HepG2 (cell line): Measurements from ENCODE around the gene FAM120B. TPM values are rescaled to one million over a fixed set of nuclear protein-coding genes. Genes with fewer than 3 reads are reported as not detected.

Experiments used
- ATAC-seq: fragments of 200-7000 bp; cut with Tn5 transposase; 3 replicates; pipeline ENCODE4 v1.9.1; 2020; ENCODE audit warnings: mild to moderate bottlenecking, moderate library complexity
- BruUV-seq: library from RNA; stranded (reverse); fragments of 400-500 nt; replicated peaks from 2 replicates; lab custom pipeline; 2021; lab: Mats Ljungman, UMichigan
- CTCF ChIA-PET: fragments of 300-600 bp; formaldehyde crosslinking; extraction: SDS; loops from one replicate; lab custom pipeline; 2021; ENCODE audit warnings: low total read pairs, inconsistent platforms, low intra/inter-chr PET ratio; lab: Yijun Ruan, JAX
- POLR2A ChIA-PET: fragments of 350-600 bp; sonication (Branson Sonifier 250); formaldehyde crosslinking; loops from one replicate; lab custom pipeline; 2020; ENCODE audit warnings: antibody characterized with exemption, inconsistent platforms; lab: Yijun Ruan, JAX
- DNase-seq: peaks from one replicate; pipeline ENCODE4 v3.0.0-alpha.2; 2015; ENCODE audit warnings: low spot score
- FAIRE-seq: peaks from 3 replicates; lab custom pipeline; 2011; peaks lifted over from hg19 to GRCh38; lab: Jason Lieb, UNC
- H2AFZ ChIP-seq: one replicate; pipeline ENCODE4 v1.6.1; 2011; ENCODE audit warnings: low read length, inconsistent platforms
- H3K27ac ChIP-seq: fragments of 300-600 bp; 3 replicates; pipeline ENCODE4 v1.8.0; 2011; ENCODE audit warnings: mixed run types, mild to moderate bottlenecking, mixed read lengths, low read length, inconsistent platforms; ENCODE audit not compliant: insufficient read depth; ENCODE audit errors: extremely low read length
- H3K27me3 ChIP-seq, 2 experiments: fragments of 200-600 bp in 1 of 2; 2 replicates in 1 of 2; 3 replicates in 1 of 2; pipeline versions ENCODE4 v1.6.0 to v1.8.0; 2011; ENCODE audit warnings: low read length in 2 of 2, mild to moderate bottlenecking in 2 of 2, moderate library complexity in 2 of 2, inconsistent platforms in 1 of 2; ENCODE audit not compliant: insufficient read depth in 2 of 2, control insufficient read depth in 1 of 2
- H3K36me3 ChIP-seq, 2 experiments: fragments of 200-600 bp in 1 of 2; replicated peaks in 1 of 2; 2 replicates in 1 of 2; 3 replicates in 1 of 2; pipeline versions ENCODE4 v1.5.1 to v1.8.0; 2011; ENCODE audit warnings: low read length in 2 of 2, inconsistent platforms in 1 of 2; ENCODE audit not compliant: insufficient read depth in 2 of 2, control insufficient read depth in 1 of 2
- H3K4me1 ChIP-seq: 2 replicates; pipeline ENCODE4 v1.5.1; 2012; ENCODE audit warnings: low read length, inconsistent platforms; ENCODE audit not compliant: insufficient read depth
- H3K4me2 ChIP-seq: 2 replicates; pipeline ENCODE4 v1.6.0; 2011; ENCODE audit warnings: low read depth, low read length, inconsistent platforms
- H3K4me3 ChIP-seq, 3 experiments: fragments of 200-600 bp in 1 of 3; sonication (generic), shearing (Covaris generic) in 1 of 3; replicated peaks in 1 of 3; 2 replicates each; pipeline ENCODE4 v1.5.1; 2011 to 2016; ENCODE audit warnings: low read length in 3 of 3, inconsistent platforms in 2 of 3, low read depth in 2 of 3, mild to moderate bottlenecking in 2 of 3, control low read depth in 1 of 3, mixed read lengths in 1 of 3; ENCODE audit not compliant: insufficient read depth in 1 of 3
- H3K79me2 ChIP-seq: one replicate; pipeline ENCODE4 v1.6.1; 2011; ENCODE audit warnings: low read length, inconsistent platforms; ENCODE audit not compliant: insufficient read depth
- H3K9ac ChIP-seq: 2 replicates; pipeline ENCODE4 v1.6.0; 2011; ENCODE audit warnings: mild to moderate bottlenecking, low read depth, low read length, inconsistent platforms; ENCODE audit not compliant: insufficient read depth
- H3K9me3 ChIP-seq: 2 replicates; pipeline ENCODE4 v1.5.1; 2012; ENCODE audit warnings: mild to moderate bottlenecking, low read length
- H4K20me1 ChIP-seq: 2 replicates; pipeline ENCODE4 v1.6.0; 2011; ENCODE audit warnings: inconsistent platforms, mild to moderate bottlenecking, low read length, moderate library complexity; ENCODE audit not compliant: insufficient read depth
- BRCA1 ChIP-seq: sonication (generic); formaldehyde crosslinking; IDR thresholded peaks from 2 replicates; pipeline ENCODE4 v1.4.0; 2020; ENCODE audit warnings: missing genetic modification reagents
- FOSL1 ChIP-seq: sonication (generic); formaldehyde crosslinking; IDR thresholded peaks from 2 replicates; pipeline ENCODE4 v1.9.0; 2021; ENCODE audit warnings: missing genetic modification reagents, borderline replicate concordance
- FOXC1 ChIP-seq: sonication (generic); formaldehyde crosslinking; IDR thresholded peaks from 2 replicates; pipeline ENCODE4 v1.8.0; 2022; ENCODE audit warnings: mild to moderate bottlenecking, missing genetic modification reagents, borderline replicate concordance
- FOXJ3 ChIP-seq: sonication (generic); formaldehyde crosslinking; IDR thresholded peaks from 2 replicates; pipeline ENCODE4 v1.4.0; 2020; ENCODE audit warnings: missing genetic modification reagents, mild to moderate bottlenecking, borderline replicate concordance
- KAT8 ChIP-seq: IDR thresholded peaks from 2 replicates; pipeline ENCODE4 v1.6.1; 2016; ENCODE audit warnings: missing genetic modification reagents, missing compliant biosample characterization
- KDM6A ChIP-seq: IDR thresholded peaks from 2 replicates; pipeline ENCODE4 v1.6.1; 2016; ENCODE audit warnings: low read depth
- MXD3 ChIP-seq: IDR thresholded peaks from 2 replicates; pipeline ENCODE4 v1.6.1; 2016; ENCODE audit warnings: mild to moderate bottlenecking, missing biosample characterization, missing genetic modification reagents
- PPARG ChIP-seq: conservative IDR thresholded peaks from 2 replicates; pipeline ENCODE4 v1.6.1; 2016; ENCODE audit warnings: missing biosample characterization, missing genetic modification reagents
- SETDB1 ChIP-seq: sonication (generic); formaldehyde crosslinking; IDR thresholded peaks from 2 replicates; pipeline ENCODE4 v1.5.1; 2020; ENCODE audit warnings: missing genetic modification reagents, mild to moderate bottlenecking, borderline replicate concordance
- SMAD3 ChIP-seq: sonication (generic); formaldehyde crosslinking; IDR thresholded peaks from 2 replicates; pipeline ENCODE4 v1.4.0; 2020; ENCODE audit warnings: missing genetic modification reagents
- SOX6 ChIP-seq, 2 experiments: fragments of 450-650 bp in 1 of 2; sonication (generic) in 1 of 2; formaldehyde crosslinking in 1 of 2; IDR thresholded peaks; 2 replicates each; pipeline versions ENCODE4 v1.4.0 to v1.6.1; 2017 to 2020; ENCODE audit warnings: antibody characterized with exemption in 1 of 2, mild to moderate bottlenecking in 1 of 2, missing genetic modification reagents in 1 of 2
- TOE1 ChIP-seq: sonication (generic); formaldehyde crosslinking; IDR thresholded peaks from 2 replicates; pipeline ENCODE4 v1.4.0; 2020; ENCODE audit warnings: mild to moderate bottlenecking, missing genetic modification reagents
- XRCC5 ChIP-seq: fragments of 200-400 bp; formaldehyde crosslinking; optimal IDR thresholded peaks from 2 replicates; pipeline ENCODE3; 2017; ENCODE audit warnings: mild to moderate bottlenecking, low read length
- ZFP36 ChIP-seq: fragments of 150-350 bp; IDR thresholded peaks from 2 replicates; pipeline ENCODE4 v1.6.1; 2018; ENCODE audit warnings: borderline replicate concordance, low read length, low read depth; ENCODE audit not compliant: partially characterized antibody
- ZNF260 ChIP-seq: sonication (generic); formaldehyde crosslinking; IDR thresholded peaks from 2 replicates; pipeline ENCODE4 v1.4.0; 2020; ENCODE audit warnings: missing genetic modification reagents, low read depth, mild to moderate bottlenecking, borderline replicate concordance
- ZNF292 ChIP-seq: sonication (generic); formaldehyde crosslinking; IDR thresholded peaks from 2 replicates; pipeline ENCODE4 v1.8.1; 2022; ENCODE audit warnings: mild to moderate bottlenecking, low read depth, missing genetic modification reagents, borderline replicate concordance
- ZNF3 ChIP-seq: IDR thresholded peaks from 2 replicates; pipeline ENCODE4 v1.7.0; 2017; ENCODE audit warnings: inconsistent platforms
- ZNF30 ChIP-seq: sonication (generic); formaldehyde crosslinking; IDR thresholded peaks from 2 replicates; pipeline ENCODE4 v1.5.0; 2020; ENCODE audit warnings: mild to moderate bottlenecking, missing genetic modification reagents
- ZNF34 ChIP-seq: sonication (generic); formaldehyde crosslinking; IDR thresholded peaks from 2 replicates; pipeline ENCODE4 v1.4.0; 2020; ENCODE audit warnings: mild to moderate bottlenecking, missing genetic modification reagents, borderline replicate concordance
- ZNF674 ChIP-seq: sonication (generic); formaldehyde crosslinking; IDR thresholded peaks from 2 replicates; pipeline ENCODE4 v1.5.0; 2020; ENCODE audit warnings: low read depth, mild to moderate bottlenecking, missing genetic modification reagents
- ZNF773 ChIP-seq: sonication (generic); formaldehyde crosslinking; IDR thresholded peaks from 2 replicates; pipeline ENCODE4 v1.4.0; 2020; ENCODE audit warnings: missing genetic modification reagents, borderline replicate concordance
- WGBS: methylation state at CpG from one replicate; pipeline ENCODE4 v1.1.6; 2017; ENCODE audit warnings: low lambda C conversion rate; 5-methylcytosine and 5-hydroxymethylcytosine counted together
- in situ Hi-C: cut with HindIII; loops from 2 replicates; pipeline ENCODE4 v1.10.0; 2017; ENCODE audit warnings: low pct_unique_long_range_greater_than_20kb; ENCODE audit not compliant: extremely low pct_ligation_motif_present
- intact Hi-C: fragments of 100-400 bp; cut with micrococcal nuclease; formaldehyde crosslinking; loops from one replicate; pipeline ENCODE4 v1.10.0; 2022; ENCODE audit not compliant: unreplicated experiment
- polyA plus RNA-seq, 8 experiments: library from polyadenylated mRNA; depleted of rRNA in 3 of 8; stranded (reverse) in 7 of 8; unstranded in 1 of 8; fragments of >200 nt; fragmentation: Illumina TruSeq in 4 of 8; extraction: Trizol in 4 of 8; gene quantifications; 2 replicates each; pipeline versions ENCODE4 v1.2.1 to v1.2.3, GENCODE V29; 2011 to 2016; ENCODE audit warnings: low read depth in 4 of 8, missing spikeins in 1 of 8, mixed read lengths in 1 of 8; ENCODE audit not compliant: insufficient read depth in 1 of 8
- total RNA-seq, 5 experiments: library from RNA; depleted of rRNA; stranded (reverse); fragments of >200 nt; fragmentation: Illumina TruSeq; extraction: Trizol; gene quantifications; 2 replicates each; pipeline ENCODE4 v1.2.3, GENCODE V29; 2016; ENCODE audit warnings: low read depth in 1 of 5

The FAM120B gene
- total and polyA plus RNA-seq, 2 of the 13 experiments (the other 11 are each of a cell fraction or from before 2014, with no cell fraction given) = 9.2 to 10.7 TPM

DNA sequence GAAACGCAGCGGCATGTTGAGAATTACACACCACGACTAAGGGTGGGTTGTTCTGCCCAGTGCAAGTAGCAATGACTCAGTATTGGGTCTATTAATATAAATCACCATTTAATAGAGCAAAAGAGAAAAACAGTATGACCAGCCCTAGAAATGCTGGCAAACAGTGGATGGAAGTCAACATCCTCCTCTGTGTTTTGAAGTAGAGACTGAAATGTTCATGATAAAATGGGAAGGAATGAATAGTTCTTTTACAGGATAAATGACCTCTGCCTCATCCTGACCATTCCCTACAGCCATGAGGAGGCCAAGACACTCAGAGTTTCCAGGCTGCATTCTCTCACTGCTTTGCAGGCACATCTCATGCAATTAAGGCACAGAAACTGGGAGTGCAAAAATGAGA lies 134.8 kb downstream of the FAM120B start (continued):
- TF ChIP-seq XRCC5 = no peak

DNA sequence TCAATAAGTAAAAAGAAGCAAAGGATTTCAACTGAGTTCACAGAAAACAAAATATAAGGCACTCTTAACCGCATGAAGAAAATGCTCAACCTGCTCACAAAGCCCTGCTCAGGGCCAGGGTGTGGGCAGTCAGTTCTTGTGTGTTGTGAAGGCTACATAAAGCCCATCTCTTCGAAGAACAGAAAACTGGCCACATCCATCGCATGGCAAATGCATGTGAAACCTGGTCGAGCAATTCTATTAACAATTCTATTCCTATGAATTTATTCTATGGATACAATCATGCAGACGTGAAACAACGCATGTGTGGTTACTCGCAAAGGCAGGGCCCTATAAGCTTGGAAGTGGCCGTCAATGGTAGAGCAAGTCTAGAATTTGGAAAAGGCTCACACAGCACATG lies 136.0 kb downstream of the FAM120B start:
- peaks cover 13 to 78% of the 10 kb centered on the region in 2 experiments for H3K27me3 ChIP-seq
- no peaks in the 10 kb centered on the region for H3K36me3 ChIP-seq
- ChIA-PET POLR2A (no interaction called here), CTCF (no interaction called here)
- no peak for FAIRE-seq
- H3K79me2 ChIP-seq = no peaks in the 10 kb centered on the region
- intact Hi-C loops = no loop called here
- no TSS peak for BruUV-seq
- in situ Hi-C loops = no loop called here
- TF ChIP-seq FOXJ3 (no peak), ZNF34 (CRISPR knock-in tag) (no peak), ZNF30 (no peak), ZNF292 (no peak), ZNF773 (no peak), KAT8 (CRISPR knock-in tag) (no peak), ZNF674 (CRISPR knock-in tag) (no peak), TOE1 (no peak), FOSL1 (CRISPR knock-in tag) (no peak), SMAD3 (CRISPR knock-in tag) (no peak), PPARG (no peak), SOX6 (IDR thresholded peaks at IDR 0.05) (no peak), SOX6 (CRISPR knock-in tag; IDR thresholded peaks at IDR 0.05) (no peak), KDM6A (CRISPR knock-in tag) (no peak), ZNF3 (CRISPR knock-in tag) (no peak), BRCA1 (no peak), FOXC1 (no peak), ZFP36 (no peak), SETDB1 (CRISPR knock-in tag) (no peak), ZNF260 (CRISPR knock-in tag) (no peak), MXD3 (CRISPR knock-in tag) (no peak)
- H3K9ac ChIP-seq = no peak overlapping the region
- DNase-seq = no peak
- H3K9me3 ChIP-seq = no peaks in the 10 kb centered on the region
- no peaks in the 10 kb centered on the region; the same call in 1 of the 2 replicates for H4K20me1 ChIP-seq
- H3K27ac ChIP-seq = no peak overlapping the region
- no peak for ATAC-seq
- no peak overlapping the region for H3K4me2 ChIP-seq
- WGBS = 47% methylated on average over 8 of the region's 8 CpGs
- H2AFZ ChIP-seq = no peak overlapping the region
- peaks cover 8% of the 10 kb centered on the region for H3K4me1 ChIP-seq
- H3K4me3 ChIP-seq = no peak overlapping the region
